COLO829 (cell line): ENCODE data around the gene MAGEF1.
A peak's percentile ranks its signal among the peaks of the same experiment; 100 is the strongest.

ENCODE experiments used
- DNase-seq: peaks from one replicate; pipeline ENCODE4 v3.0.0; 2012; ENCODE audit warnings: low spot score

The MAGEF1 gene

DNA sequence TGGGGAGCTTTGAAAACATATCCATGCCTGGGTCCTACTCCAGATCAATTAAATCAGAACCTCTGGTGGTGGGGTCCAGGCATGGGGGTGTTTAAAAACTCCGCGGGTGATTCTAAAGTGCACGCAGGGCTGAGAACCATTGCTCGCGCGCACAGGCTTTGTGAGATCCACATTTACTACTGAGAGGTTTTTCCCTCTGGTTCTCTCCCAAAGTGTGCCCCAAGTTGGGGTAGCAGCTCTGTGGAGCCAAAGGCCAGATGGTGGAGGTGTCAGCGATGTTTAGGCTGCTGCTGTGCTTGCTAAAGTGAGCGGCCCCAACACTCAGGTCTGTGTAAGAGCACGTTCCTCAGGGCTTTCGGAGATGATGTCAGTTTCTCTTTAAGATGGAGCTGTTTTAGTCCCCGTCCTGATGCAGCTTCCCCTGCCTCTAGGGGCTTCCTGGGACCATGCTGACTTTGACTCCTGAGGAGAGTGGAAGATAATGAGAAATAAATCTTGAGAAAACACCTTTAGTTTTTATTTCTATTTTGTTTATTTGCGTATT is 13.4 kb upstream of the MAGEF1 start:
- no peak for DNase-seq

GRCh38 chr3:184724699-184725098 is 12.8 kb upstream of the MAGEF1 start:
- no peak for DNase-seq

DNA sequence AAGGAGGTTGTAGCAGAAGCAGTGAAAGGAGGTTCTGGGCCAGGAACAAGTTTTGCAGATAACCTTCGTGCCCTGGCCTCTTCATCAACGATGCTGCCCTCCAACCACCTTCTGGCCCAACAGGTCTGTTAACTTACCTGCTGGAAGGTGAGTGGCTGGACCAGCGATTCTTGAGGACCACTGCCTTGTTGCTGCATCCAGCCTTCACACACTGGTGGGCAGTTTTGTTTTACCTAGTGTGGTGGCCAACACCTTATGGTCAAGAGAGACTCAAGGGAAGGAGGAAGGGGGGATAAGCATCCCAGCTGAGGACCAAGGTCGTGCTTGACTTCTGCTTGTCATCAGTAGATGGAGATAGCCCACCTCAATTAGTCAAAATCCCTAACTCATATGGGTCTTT is 7.8 kb upstream of the MAGEF1 start:
- no peak for DNase-seq

DNA sequence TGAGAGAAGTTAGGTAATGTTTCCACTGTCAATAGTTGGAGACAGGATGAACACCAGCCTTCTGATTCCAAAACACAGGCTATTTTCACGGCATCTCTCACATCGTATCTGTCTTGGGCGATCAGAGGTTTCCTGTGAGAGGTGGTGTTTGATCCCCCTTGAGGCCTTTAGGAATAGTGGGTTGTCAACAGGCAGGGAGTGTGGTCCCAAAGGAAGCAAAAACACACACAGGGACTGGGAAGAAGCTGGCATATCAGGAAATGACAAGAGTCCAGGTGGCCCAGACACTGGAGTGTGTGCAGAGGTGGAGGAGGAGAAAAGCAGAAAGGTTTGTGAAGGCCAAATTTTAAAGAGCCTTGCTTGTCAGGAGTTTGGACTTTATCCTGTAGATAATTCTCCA is 6.6 kb upstream of the MAGEF1 start:
- DNase-seq, result no peak

GRCh38 chr3:184717399-184717983 is 5.6 kb upstream of the MAGEF1 start:
- DNase-seq, result peak; percentile 71

- DNase-seq, result peak; percentile 98
Observed at GRCh38 chr3:184716622-184717398, 4.9 kb upstream of the MAGEF1 start.

GRCh38 chr3:184715943-184716621 is 4.2 kb upstream of the MAGEF1 start:
- no peak for DNase-seq

DNA sequence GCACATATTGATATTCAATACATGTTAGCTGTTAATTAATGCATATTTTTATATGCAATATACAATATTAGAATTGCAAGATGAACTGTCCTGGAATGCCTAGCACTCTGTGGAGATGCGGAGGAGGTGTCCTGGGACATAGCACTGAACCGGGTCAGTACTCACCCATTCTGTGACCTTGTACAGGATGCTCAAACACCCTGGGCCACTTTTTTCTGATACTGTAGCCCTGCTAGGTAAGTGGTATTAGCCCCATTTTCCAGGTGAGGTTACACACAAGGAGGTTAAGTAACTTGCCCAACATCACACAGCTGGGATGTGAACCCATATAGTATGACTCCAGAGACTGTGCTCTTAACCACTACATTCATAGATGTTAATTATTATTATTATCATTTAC is 1.7 kb upstream of the MAGEF1 start:
- no peak for DNase-seq

DNA sequence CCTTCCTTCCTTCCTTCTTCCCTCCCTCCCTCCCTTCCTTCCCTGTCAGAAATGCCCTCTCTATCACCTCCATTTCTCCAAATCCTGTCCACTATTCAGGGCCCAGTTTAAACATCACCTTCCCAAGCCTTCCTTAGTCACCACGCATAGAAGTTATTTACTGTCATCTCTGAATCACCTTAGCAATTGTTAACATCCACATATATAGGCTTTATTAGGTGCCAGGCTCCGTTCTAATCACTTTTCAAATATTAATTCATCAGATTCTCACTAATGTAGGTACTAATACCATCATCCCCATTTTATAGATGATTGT is 1.1 kb upstream of the MAGEF1 start:
- DNase-seq, result no peak

- no peak for DNase-seq
Observed at GRCh38 chr3:184712248-184713039, 580 bp upstream of the MAGEF1 start.

DNA sequence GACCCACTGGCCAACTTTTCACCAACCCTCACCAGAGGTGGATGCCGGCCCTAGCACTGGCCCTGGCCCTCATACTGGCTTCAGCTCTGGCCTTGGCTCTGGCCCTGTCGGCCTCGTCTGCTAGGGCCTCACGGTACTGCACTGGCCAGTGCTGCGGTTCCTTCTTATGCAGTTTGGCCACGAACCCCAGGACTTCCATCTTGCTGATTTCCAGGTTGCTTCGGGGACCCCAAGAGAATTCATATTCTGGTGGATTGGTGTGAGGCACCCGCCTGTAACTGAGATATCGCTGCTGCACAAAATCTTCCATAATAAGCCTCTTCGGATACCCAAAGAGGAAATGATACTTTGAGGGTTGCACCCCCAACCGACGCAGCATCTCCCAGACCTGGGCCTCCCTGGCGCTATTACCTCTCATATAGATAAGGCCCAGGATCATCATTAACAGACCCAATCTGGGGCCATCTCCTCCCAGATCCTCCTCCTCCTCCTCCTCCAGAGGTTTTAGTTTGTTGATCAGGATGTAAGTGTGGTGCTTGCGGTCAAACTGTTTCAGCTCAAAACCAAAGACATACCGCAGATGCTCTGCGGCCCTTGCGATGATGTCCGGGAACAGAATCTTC is 883 bp downstream of the MAGEF1 start:
- DNase-seq, result no peak

GRCh38 chr3:184703657-184704056 is 8.2 kb downstream of the MAGEF1 start:
- no peak for DNase-seq

- DNase-seq, result no peak
Observed at GRCh38 chr3:184700759-184701158, 11.1 kb downstream of the MAGEF1 start.

- no peak for DNase-seq
Observed at GRCh38 chr3:184697845-184698244, 14.0 kb downstream of the MAGEF1 start.

DNA sequence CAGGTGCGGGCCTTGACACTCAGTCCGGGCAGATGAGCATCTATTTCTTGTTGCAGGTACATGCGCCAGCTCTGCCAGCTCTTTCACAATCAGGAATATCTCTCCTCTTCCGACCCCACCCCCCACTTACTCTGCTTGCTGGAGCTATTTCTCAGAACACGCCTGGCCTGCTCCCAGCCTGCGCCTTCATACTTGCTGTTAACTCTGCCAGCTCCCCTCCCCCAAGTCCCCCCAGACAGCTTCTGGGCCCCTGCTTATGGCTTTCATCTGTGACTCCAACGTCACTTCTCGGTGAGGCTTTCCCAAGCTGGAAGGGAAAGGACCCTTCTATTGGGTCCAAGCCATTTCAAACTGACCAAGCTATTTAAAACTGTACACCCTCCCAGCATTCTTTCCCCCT is 15.2 kb downstream of the MAGEF1 start:
- no peak for DNase-seq

GRCh38 chr3:184694716-184695115 is 17.1 kb downstream of the MAGEF1 start:
- DNase-seq, result no peak

DNA sequence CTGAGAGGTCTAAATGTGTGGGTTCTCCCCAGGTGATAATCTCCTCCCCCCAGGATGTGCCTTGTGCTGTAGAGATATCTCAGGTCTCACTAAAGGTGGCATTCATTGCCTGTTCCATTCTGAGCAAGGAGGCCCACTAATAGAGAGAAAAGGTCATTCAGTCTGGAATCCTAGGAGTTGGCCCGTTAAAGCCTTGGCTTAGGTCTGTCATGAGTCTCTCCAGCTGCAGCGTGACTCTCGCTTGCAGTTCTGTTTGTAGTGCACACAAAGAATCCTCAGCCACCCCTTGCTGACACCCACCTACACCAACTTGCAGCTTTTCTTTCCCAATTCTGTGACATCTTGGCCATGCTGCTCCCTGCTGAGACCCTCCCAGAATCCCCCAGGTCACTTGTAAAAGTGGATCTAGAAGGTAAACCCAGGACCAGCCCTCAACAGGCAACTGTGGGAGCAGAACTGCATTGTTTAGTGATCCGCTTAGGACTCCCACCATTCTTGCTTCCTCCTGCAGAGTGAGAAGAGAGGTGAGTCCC is 17.7 kb downstream of the MAGEF1 start:
- DNase-seq, result no peak

DNA sequence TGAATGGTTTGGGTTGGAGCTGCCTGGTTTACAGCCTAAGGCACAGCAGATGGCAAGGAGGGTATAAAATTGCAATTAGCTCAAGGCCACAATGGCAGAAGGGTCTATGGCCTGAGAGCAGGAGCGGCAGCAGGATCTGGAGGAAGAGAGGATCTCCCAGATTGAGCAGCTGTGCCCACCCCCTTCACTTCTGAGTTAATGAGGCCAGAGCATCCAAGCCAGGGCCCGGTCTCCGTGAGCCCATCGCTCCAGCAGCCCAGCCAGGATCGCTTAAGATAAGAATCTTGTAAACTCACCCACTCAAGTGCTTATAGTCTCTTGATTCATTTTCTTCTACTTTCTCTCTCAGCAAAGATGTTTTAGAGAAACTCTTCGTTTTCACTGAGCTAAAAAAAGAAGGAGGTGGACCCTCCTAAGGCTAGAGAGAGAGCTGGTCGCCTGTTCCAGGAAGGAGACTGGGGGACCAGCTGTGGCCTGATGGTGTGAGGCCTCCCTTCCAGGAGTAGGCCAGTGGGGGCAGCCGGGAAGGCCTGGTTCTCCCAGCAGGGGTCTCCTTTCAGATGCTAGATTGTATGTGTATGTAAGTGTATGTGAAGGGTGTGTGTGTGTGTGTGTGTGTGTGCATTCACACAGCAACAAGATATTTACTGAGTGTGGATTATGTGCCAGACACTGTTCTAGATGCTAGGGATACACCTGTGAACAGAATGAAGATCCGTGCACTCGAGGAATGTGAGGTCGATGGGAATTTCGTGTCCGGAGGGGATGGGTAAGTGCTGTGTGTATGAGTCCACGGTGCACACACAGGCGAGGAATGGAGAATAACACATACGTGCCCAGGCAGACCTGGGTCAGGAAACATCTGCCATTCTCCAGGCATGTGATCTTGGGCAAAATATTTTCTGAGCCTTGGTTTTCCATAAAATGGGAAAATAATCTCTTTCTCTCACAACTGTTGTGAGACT is 18.6 kb downstream of the MAGEF1 start:
- no peak for DNase-seq

DNA sequence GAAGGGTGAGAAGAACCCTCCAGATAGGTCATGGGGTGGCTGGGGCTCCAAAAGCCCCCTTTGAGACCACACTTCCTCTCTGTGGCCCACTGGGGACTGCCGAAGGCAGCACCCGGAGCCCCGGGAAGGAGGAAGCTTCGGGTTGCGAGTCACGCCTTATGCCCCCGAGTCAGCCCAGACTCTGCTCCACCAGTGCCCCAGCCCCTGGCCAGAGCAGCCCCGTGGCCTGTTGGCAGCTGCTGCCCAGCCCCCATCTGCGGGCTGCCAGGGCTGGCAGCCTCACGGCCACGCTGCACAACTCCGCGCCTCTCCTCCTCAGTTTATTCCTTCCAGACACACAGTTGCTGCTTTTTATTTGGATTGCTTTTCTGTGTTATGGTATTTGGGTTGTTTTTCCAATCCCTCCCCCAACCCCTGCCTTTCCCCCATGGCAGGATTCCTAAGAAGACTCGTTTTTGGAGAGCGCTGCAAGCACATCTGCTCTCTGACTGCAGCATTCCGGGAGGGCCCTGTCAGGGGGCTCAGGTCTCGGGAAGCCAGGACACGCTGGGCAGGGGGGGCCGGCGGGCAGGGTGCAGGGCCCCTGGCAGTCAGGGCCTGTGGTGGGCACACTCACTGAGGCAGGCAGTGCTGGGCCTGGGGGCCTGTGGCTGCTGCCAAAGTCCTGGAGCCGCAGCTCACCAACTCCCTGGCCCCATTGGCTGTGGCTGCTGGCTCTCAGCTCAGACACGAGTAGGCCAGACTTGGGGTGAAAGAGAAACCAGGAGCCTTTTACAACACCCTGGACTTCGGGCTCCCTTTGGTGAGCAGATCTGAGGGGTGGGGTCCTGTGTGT is 20.2 kb downstream of the MAGEF1 start:
- no peak for DNase-seq
